GM19395 (cell line): ENCODE data around the gene USP43.
A peak's percentile ranks its signal among the peaks of the same experiment; 100 is the strongest.
"Not testable (repeated sequence)": the region's sequence is repeated elsewhere in the genome, so short reads cannot be mapped to it uniquely, and the experiment has no call there.

Source experiments
- ATAC-seq: cut with Tn5 transposase; IDR thresholded peaks from one replicate; pipeline ENCODE4 v1.9.1; 2021; ENCODE audit warnings: mild to moderate bottlenecking, moderate library complexity; ENCODE audit not compliant: unreplicated experiment

The USP43 gene

DNA sequence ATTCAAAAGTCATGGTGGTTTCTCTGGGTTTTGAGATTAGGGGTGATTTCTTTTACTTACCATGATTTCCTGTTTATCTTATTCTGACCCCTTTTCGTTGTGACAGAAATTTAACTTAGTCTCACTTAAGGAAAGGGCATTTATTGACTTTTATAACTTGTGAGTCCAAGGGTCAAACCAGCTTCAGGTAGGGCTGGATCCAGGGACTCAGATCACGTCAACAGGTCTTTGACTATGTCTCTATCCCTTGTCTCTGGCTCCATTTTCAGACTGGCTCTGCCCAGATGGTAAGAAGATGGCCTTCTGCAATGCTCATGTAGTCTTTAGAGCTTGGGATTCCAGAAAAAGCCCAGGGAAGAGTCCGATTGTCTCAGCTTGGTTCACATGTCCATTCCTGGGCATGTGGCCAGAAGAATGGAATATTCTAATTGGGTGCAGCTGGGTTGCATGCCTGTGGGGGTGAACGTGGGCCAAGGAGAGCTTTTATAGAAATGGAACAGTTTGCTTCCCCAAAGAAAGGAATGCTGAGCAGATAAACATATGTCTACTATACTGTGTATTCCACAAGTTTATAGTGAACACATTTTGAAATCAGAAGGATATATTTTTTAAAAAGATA lies 13.4 kb downstream of the USP43 start:
- no peak for ATAC-seq

DNA sequence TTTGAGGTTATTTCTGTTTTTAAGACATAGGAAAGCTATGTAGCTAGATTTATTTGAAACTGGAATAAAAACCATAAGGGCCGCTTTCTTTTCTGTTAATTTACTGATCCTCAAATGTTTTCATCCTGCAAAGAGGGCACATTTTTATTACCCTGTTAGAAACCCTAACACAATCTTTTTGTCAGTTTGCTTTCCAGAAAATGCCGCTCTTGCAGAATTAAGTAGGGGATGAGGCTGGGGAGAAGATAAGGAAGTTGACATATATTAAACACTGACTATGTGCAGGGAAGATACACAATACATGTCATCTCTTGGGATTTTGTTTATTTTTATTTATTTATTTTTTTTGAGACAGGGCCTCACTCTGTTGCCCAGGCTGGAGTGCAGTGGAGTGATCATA lies 15.7 kb downstream of the USP43 start:
- ATAC-seq = no peak

DNA sequence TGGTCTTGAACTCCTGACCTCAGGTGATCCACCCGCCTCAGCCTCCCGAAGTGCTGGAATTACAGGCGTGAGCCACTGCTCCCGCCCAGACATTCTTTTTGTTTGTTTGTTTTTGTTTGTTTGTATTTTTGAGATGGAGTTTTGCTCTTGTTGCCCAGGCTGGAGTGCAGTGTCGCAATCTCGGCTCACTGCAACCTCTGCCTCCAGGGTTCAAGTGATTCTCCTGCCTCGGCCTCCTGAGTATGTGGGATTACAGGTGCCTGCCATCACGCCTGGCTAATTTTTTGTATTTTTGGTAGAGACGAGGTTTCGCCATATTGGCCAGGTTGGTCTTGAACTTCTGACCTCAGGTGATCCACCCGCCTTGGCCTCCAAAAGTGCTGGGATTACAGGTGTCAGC lies 18.2 kb downstream of the USP43 start:
- not testable (repeated sequence) for ATAC-seq

DNA sequence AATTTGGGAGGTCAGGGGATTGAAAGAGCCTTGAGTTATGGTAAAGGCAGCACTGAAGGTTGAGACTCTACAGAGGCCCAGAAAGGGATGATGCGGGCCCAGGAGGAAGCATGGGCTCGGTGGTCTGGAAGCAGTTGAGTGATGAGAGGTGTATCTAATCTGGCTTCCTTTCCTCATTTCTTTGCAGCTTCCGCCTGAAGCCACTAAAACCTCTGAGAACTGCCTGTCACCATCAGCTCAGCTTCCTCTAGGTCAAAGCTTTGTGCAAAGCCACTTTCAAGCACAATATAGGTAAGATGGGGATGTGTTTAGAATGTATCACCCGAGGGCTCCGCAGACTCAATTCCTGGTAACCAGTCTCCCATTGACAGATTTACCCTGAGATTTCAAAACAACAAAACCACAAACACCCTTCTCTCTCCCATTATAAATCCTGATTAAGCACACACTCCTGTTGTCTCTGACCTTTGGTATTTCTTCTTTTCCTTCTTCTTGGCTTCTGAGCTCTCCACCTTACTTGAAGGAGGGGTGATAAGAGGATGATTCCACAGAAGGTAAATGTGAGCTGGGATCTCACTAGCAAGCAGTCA lies 21.2 kb downstream of the USP43 start:
- no peak for ATAC-seq

DNA sequence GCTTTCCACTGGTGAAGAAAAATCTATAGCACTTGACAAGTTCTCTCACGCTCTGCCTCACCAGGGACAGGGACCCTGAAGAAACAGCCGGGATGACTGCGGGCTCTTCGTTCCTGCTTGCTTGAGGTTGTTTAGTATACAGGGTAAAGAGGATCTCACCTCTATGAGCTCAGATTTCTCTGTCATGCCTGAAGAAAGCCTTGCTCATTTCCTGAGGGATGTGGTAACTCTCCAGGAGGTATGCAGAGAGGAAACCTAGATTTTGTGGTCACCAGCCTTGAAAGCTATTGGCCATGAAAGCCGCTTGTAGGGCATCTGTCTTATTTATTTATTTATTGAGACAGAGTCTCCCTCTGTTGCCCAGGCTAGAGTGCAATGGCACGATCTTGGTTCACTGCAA lies 23.2 kb downstream of the USP43 start:
- no peak for ATAC-seq

DNA sequence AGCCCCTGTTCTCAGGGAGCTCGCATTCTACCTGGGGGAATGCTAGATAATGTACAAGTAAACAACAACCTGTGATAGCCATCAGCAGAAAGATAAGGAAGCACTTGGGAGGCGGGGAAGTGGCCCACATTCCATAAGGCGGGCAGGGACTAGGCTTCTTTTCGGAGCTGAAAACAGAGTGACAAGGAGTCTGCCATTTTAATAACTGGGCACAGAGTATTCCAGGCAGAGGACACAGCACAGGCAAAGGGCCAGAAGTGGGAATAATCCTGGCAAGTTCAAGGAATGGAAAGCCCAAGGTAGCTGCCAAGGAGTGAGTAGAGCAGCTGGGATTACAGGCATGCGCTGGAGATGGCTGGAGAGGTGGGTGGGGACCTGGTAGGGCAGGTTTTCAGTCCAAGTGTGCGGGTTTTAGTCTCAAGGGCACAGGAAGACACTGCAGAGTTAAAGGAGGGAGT lies 24.3 kb downstream of the USP43 start:
- ATAC-seq = no peak

DNA sequence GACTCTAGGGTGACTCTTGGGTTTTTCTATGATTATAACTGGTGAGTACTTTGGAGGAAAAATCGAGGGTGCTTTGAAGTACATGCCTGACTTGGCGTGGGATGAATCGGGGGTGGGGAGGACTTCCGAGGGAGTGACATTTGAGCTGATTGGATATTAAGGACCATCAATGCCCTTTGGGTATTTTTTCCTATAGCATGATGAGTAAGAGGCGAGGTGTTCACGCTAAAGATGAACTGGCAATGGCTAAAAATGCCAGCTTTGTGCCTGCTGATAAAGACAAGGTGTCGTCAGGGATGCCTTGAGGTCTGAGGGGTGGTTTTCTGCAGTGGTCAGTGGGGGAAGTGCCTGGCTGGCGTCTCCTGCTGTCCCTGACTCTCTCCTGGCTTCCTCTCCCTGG lies 25.3 kb downstream of the USP43 start:
- no peak for ATAC-seq

DNA sequence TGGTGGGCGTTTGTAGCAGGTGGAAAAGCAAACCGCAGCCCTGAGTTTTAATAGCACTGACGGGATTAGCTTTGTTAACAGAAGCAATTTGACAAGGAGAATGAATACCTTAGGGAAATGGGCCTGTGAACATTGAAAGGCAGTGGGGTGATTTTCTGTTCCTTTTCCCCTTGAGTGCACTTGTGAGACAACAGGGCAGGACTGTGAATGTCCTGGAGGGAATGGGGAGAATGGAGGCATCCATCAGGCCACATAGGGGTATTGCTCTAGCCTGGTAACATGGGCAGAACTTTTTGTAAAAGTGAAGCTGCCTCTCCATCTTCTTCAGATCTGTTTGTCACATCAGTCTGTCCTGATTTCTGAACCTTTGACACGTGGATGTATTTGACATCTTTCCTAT lies 26.2 kb downstream of the USP43 start:
- no peak for ATAC-seq

DNA sequence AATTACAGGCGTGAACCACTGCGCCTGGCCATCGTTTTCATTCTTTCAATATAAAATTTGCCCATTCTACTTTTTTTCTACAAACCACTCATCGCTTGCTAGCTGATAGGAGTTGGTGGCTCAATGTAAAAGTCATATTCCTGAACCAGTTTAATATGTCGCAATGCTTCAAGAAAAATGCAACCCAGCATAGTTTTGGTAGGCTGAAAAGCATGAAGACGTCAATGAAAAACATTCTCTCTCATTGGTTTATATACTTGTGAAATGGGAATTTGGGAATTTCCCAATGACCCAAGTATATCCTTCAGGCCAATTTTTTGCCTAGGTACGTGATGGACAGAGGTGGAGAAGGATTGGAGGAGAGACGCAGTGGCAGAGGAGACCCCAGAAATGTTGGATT lies 26.9 kb downstream of the USP43 start:
- ATAC-seq = no peak

DNA sequence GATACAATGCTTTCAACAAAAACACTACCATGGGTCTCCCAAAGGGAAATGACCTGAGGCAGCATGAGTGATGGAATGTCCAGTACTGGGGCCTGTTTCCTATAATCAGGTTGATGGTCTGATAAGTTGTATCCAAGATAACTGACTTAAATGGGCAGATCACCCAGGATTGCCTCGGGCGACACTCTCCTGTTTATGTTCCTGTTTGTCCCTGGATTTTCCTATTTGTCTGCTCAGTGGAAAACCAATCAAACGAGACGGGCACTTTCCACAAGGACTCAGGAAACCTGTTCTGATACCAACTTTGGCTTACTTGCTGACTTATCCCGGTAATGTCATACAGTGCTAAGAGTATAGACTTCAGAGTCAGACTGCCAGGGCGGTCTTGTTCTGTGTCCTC lies 27.4 kb downstream of the USP43 start:
- ATAC-seq = no peak

DNA sequence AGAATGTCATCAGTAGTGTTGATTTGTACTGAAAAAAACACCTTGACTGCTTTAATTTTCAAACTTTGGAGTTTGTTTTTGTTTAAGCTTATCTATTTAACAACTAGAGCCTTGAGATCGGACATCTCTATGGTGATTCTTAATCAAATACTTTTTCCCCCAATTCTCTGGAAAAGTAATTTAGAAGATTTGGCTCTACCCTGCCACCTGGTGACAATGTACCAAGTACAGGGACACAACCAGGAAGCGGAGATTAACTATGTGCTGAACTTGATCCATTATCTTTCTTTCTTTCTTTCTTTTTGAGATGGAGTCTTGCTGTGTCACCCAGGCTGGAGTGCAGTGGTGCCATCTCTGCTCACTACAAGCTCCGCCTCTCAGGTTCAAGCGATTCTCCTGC lies 30.8 kb downstream of the USP43 start:
- no peak for ATAC-seq

DNA sequence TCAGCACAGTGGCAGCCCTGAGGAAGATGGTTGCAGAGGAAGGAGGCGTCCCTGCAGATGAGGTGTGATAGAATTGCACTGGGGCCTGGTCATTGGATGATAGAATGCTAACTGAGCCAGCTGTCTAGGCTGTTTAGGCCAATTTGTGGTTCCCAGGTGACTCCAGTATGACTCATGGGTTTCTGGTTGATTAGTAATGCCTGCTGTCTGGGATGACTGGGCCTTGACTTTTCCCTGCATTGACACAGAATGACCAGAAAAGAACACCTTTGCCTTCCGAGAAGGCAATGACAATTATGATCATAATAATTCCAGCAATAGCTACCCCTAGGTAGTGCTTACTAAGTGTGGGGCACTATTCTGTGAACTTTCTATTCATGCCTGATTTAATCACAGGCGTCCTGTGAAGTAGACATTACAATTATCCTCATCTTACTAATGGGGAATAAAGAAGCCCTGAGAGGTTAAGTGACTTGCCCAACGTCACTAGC lies 31.5 kb downstream of the USP43 start:
- peak; percentile 49 for ATAC-seq

DNA sequence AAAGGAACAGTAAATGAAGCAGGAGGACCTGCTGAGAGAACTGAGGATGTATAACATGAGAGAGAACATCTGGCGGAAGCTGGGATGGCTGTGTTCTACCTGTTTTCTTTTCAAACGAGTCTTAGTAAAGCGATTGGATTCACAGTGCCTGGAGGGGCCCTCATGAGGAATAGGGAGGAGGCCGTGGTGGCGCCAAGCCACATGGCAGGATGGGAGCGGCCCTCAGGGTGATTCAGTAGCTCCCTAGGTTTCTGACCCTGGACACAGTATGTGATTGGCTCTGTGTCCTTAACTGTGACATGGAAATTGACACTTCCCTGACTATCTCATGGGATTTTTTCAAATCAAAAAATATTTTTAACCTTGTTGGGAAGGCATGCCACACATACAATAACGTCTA lies 32.1 kb downstream of the USP43 start:
- ATAC-seq = no peak

DNA sequence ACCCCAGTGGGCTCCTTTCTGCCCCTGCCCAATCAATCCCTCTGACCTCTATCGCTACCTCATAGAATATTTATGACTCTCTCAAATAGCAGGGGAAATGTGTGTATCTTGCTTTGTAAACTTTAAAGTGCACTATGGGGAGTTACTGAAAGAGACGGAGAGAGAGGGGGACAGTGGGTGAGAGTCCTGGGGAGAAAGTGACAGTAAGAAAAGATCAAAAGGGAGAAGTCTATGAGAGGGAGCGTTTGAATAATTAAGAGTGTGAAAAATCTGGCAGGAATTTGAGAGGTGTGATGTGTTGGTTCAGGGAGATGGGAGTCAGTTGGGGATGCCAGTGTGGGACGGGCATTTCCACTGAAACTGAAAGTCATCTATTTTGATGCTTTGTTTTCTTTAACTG lies 32.6 kb downstream of the USP43 start:
- no peak for ATAC-seq

DNA sequence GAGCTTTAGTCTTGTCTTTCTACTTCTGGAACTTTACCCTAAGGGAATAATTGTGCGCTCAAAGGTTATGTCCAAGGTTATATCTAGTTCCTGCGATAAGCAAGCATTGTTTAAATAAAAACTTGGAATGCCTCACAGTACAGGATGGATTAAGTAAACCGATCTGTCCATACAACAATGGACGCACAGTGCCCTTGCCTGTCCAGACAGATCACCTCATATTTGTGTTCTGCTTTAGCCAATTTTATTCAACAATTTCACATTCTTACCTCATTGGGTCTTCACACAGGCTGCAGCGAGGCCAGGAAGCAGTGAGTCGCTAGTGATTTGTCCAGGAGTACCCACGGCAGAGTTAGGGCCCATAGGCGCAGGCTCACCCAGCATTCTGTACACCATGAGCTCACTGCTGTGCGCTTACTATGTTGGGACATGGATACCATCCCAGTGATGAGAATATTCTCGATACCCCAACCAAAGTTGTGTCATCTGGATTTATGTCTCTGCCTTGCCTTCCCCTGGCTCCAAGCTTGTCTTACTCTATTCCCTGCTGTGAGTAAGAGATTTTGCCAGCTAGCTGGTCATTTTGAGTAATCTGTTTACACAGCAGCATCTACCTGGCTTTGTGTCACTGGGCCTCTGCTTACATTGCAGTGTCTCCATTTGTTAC lies 39.8 kb downstream of the USP43 start:
- ATAC-seq = no peak

DNA sequence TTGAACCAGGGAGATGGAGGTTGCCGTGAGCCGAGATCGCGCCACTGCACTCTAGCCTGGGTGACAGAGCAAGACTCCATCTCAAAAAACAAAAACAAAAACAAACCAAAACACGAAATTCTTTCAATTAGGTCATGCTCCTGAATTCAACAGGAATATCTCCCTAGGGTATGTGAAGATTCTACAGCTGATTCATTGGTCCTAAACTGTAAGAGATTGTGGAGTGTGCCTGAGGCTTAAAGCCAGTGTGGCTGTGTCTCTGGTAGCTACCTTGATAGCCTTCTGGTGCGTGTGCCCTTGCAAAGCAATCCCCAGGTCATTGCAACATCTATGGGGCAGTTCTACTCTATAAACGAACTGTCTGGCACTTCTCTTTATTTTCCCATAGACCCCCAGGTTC lies 48.4 kb downstream of the USP43 start:
- ATAC-seq = no peak

DNA sequence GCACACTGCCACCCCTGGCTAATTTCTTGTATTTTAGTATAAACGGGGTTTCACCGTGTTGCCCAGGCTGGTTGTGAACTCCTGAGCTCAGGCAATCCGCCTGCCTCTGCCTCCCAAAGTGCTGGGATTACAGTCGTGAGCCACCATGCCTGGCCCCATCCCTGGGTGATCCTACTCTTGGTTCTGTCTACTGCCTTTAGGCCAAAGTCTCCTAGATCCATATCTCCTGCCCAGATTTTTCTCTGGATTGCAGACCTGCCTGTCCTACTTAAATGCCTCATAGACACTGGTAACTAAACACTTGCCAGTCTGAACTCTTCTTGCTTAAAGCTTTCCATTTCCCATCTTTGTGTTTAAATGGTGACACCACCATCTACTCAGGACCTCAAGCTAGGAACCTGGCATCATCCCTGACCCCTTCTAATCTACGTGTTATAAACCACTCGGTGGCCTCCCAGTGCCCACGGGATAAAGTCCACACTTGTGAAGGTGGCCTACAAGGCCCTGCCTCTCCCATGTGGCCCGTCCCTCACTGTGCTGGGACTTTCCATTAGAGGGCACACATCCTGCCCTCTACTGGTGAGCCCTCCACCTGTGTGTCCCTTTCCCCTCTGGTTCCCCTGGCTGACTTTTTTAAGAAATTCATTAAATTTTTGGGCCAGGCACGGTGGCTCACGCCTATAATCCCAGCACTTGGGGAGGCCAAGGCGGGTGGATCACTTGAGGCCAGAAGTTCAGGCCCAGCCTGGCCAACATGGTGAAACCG lies 51.1 kb downstream of the USP43 start:
- no peak for ATAC-seq

DNA sequence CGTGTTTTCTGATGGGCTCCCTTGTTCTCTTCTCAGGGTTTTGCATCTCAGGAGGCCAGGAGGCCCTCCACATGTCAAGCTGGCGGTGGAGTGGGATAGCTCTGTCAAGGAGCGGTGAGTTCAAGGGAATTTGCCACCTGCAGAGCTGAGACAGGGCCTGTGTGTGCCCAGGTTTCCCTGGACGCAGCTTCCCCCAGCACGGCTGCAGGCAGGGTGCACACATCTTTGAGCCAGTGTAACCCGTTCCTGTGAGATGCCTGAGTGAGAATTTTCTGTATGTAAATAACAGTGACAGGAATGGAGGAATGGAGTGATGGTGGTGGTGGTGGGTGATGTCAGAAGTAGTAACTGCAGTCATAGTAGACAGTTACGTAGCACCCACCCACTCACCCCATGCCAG lies 54.8 kb downstream of the USP43 start:
- no peak for ATAC-seq

DNA sequence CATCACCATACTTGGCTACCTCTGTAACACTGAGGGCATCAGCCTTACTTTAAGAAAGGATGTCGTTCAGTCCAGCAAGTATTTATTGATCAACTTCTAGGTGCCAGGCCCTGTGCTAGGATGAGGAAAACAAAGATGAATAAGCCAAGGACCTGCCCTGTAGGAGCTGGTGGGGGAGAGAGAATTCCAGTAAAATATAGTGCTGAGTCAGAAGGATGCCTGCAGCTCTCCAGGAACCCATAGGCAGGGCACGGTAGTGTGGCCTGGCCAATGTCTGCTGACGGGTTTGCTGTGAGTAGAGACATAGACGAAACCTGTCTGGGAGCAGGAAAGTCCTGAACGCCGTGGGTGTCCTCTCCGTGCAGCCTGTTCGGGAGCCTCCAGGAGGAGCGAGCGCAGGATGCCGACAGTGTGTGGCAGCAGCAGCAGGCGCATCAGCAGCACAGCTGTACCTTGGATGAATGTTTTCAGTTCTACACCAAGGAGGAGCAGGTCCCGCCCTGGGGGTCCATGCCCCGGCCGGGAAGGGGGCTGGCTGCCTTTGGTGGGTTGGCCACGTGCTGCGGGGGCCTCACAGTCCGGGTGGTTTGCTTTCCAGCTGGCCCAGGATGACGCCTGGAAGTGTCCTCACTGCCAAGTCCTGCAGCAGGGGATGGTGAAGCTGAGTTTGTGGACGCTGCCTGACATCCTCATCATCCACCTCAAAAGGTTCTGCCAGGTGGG lies 55.6 kb downstream of the USP43 start:
- no peak for ATAC-seq

DNA sequence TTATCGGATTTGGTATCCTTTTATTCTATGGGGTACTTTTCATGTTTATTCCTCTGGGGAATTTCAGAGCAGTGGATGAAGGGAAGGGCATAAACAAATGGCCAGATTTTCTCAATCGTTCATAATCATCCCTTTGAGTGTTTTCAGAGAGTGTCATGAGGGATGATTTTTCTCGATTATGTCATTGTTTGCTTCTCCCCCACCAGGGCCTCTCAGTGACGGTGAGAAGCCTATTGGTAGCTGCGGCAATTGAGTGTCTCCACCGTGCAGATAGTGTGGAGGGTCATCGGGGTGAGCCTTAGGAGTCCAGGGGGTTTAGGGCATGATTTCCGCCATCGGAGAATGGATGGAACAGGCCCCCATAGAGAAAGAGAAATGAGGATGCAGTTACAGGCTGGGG lies 57.2 kb downstream of the USP43 start:
- no peak for ATAC-seq
